ENCODE measurements around the gene DENND1A.

DNA sequence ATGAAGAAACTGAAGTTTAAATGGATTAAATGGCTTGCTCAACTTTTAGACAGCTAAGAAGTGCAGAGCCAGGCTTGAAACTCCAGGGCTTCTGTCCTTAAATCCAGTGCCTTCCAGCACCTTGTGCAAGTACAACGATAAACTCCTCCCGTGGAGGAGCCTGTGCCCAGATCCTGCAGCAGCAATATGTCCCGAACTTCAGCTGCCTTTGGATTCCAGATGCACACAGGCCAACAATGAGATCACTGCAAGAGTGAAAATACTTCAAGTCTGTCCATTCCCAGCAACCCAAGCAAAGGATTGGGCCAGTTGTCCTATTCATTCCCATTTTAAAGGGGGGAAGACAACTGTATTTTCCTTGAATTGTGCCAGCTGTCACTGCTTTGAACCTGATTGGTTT lies 374.3 kb downstream of the DENND1A start:
- TF ChIP-seq, protein P1, sequence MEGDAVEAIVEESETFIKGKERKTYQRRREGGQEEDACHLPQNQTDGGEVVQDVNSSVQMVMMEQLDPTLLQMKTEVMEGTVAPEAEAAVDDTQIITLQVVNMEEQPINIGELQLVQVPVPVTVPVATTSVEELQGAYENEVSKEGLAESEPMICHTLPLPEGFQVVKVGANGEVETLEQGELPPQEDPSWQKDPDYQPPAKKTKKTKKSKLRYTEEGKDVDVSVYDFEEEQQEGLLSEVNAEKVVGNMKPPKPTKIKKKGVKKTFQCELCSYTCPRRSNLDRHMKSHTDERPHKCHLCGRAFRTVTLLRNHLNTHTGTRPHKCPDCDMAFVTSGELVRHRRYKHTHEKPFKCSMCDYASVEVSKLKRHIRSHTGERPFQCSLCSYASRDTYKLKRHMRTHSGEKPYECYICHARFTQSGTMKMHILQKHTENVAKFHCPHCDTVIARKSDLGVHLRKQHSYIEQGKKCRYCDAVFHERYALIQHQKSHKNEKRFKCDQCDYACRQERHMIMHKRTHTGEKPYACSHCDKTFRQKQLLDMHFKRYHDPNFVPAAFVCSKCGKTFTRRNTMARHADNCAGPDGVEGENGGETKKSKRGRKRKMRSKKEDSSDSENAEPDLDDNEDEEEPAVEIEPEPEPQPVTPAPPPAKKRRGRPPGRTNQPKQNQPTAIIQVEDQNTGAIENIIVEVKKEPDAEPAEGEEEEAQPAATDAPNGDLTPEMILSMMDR (IDR thresholded peaks at IDR 0.05), result no peak
- no peak for TF ChIP-seq EP300 (IDR thresholded peaks at IDR 0.05)
- TF ChIP-seq POLR2AphosphoS5 (IDR thresholded peaks at IDR 0.05), result no peak
- TF ChIP-seq POLR2A (IDR thresholded peaks at IDR 0.05), result no peak
